NCI-H1417 treated with DMSO at 0.1 percent for 48 hours (cell line): Measurements from ENCODE around the gene PDE3A.
"Not testable (repeated sequence)": the region's sequence is repeated elsewhere in the genome, so short reads cannot be mapped to it uniquely, and the experiment has no call there.

ENCODE experiments used
- DNase-seq: peaks from one replicate; lab custom pipeline; 2025; lab: John Stamatoyannopoulos, UW

Gene PDE3A

DNA sequence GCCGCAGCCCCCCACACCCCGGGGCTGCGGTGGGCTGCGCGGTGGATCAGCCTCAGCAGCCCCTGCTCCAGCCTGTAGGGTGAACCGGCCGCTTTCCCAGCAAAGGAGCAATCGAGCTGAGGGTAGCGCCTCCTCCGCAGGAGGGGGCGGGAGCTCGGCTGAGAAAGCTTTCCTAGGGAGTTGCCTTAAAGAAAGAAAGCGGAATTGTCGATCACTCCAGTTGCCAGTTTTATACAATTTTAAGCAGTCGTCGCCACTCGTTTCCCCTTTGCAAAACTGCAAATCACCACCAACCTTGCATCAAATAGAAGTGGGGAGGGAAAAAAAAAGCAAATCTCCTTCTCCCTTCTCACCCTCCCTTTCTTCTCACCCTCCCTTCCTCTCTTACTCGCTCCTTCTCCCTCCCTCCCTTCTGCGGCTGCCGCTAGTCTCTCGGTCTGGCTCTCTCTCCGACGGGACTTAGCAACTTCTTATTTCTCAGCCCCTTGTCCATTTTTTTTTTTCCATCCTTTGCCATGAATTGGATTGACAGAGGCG is at the start of gene PDE3A:
PDE3A (plus strand) TSS at position 424 of the 537 bp plus-strand sequence. CDS start 748 bp downstream, outside the sequence.
- no peak for DNase-seq

DNA sequence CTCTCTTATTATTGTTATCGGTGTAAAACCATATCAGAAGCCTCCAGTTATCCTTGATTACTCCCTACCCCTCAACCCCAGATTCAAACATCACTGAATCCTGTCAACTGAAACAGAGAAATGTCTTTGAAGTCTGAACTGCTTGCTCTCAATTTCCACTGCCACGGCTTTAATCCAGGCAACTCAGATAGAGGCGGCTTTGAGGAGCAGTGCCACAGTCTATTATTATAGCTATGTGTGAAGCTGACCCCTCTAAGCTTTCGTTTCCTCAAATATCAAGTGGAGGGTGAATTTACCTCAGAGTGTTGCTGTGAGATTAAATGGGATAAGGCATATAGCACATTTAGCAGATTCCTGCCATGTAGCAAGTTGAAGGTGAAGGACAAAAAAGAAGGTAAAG is 49.0 kb upstream of the PDE3A start:
- no peak for DNase-seq

DNA sequence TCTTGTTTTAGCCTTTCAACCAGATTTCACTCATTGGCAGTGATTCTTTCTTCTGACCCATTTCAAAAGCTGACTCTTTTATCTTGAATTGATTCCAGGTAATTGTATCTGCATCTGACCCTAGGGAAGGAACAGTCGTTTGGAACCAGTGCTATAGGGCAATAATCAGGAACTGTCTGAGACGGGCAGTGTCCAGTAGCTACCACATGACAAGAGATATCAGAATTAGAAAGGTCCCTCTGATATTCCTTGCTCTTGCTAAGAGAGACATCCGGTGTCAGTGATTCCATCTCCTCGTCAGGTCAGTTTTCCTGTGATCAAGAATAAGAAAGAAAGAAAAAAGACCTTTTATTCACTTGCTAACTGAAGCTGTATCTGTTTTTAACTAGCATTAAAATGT is 47.8 kb upstream of the PDE3A start:
- DNase-seq = no peak

DNA sequence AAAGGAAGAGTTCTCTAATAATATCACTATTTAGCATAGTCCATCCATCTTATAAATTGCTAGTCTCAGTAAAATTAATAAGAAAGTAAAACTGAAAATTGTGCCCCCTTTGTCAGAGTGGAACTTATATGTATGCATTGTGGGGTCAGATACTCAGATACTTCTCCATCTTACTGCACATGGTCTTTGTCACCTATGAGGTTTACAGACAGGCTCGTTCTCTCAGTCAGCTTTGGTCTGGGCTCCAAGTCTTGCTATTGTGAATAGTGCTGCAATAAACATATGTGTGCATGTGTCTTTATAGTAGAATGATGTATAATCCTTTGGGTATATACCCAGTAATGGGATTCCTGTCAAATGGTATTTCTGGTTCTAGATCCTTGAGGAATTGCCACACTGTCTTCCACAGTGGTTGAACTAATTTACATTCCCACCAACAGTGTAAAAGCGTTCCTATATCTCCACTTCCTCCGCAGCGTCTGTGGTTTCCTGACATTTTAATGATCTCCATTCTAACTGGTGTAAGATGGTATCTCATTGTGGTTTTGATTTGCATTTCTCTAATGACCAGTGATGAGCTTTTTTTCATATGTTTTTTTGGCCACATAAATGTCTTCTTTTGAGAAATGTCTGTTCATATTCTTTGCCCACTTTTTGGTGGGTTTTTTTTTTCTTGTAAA is 37.4 kb upstream of the PDE3A start:
- DNase-seq = not testable (repeated sequence)

DNA sequence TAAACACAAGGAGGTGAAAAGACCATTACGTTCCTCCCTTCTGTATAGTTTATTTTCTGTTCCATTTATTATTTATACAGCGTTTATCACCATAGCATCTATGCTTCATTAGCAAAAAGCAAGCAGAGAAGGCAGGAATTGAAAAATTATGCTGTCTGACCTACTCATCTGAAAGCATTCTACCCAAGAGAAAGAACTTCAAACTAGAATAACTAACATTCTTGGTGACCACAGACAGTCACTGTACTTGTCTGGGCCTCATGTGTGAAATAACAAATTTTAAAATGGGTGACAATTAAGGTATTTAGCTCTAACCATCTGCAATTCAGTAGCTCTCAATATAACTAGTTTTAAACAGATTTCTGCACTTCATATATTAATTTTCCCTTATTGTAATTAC is 29.3 kb upstream of the PDE3A start:
- no peak for DNase-seq

DNA sequence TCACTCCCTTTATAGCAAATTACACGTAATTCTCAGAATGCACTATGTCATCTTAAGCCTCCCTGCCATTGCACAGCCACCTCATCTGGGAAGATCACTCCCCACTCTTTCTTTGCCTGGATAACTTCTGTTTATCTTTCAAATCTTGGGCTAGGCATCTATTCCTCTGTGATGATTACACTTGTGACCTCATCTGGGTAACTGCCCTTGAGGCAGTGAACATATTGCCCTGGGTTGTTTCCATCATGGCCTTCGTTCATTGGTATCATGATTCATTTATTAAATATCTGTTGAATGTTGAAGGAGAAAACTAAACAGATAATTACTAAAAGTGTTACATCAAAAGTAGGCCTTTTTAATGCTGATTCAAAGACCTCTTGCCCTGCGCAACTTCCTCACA is 26.2 kb upstream of the PDE3A start:
- no peak for DNase-seq

DNA sequence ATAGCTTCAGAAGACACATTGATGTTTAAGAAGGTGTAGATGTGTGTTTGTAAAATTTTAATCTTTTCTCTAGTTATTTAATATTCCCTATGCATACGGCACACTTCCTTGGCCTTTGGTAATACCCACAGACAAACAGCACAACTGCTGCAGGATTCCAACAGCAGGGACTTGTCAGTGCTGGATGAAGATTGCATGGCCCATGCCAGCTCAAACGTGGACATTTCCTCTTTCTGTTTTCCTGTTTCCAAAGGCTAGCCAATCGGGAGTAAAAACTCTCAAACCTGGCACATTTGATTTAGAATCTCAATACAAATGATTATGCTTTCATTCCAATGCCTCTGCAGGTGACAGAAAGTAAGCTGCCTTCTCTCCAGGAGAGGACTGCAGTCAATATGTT is 22.5 kb upstream of the PDE3A start:
- no peak for DNase-seq

DNA sequence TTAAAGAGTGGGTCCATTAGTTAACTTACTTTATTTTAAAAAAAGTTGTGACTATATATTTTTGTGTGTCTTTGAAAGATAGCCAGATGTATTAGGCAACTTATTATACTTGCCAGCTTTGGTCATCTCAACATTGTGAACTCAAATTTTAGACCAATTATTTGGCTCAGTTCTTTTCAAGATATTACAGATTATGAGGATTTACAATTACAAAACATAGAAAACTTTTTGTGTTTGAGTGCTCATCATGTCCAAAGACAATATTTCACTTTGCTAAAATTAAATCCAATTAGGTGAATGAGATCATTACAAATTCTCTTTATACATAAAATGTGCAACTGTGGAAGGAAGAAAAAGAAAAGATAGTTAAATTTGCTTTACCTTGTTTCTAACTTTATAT is 18.3 kb upstream of the PDE3A start:
- DNase-seq = no peak

DNA sequence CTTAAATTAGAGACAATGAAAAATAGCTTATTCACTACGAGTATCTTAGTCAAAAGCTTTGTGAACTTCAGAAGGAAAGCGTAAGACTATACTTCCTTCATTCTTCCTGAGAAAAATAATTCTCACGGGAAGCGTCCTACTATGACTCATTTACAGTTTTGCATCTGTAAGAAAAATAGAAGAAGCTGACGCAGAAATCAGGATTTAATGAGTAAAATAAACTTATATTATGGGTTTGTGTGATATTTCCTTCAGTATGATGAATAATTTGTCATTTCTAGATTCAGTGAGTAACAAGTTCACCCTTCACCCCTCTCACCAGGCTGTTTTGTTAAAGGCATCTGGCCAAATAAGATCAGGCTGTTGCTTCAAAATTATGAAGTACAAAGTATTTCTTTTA is 17.8 kb upstream of the PDE3A start:
- no peak for DNase-seq

DNA sequence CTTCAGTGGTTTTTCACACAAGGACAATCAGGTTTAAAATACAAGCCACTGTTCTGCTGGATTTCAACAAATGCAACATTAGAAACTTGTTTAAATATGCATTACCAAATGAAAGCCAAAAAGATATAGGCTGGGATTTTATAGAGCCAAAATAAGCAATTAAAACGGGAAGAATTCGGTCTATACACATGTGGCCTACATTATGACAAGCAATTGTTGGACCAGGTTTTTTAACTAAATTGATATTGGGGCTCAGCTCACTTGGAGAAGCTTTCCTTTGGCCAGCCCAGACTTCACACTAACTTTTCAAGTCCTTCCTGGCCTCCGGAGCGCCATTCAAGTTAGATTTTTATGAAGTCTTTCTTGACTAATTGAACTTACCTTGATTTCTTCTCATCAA is 16.9 kb upstream of the PDE3A start:
- DNase-seq = no peak

DNA sequence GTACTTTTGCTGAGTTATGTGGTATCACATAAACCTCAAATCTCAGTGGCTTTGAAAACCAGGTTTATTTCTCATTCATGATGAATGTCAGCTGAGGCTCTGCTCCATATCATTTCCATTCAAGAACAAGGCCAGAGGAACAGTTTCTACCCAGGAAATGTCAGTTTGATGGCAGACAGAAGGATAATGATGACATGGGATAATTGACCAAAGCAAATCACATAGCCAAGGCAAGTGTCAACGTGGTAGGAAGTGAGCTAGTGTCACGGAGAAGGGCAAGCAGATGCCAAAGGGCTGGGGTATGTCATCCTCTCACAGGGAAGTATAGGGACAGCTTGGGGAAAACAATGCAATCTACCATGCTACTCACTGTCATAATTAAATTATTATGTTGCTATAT is 12.3 kb upstream of the PDE3A start:
- no peak for DNase-seq

DNA sequence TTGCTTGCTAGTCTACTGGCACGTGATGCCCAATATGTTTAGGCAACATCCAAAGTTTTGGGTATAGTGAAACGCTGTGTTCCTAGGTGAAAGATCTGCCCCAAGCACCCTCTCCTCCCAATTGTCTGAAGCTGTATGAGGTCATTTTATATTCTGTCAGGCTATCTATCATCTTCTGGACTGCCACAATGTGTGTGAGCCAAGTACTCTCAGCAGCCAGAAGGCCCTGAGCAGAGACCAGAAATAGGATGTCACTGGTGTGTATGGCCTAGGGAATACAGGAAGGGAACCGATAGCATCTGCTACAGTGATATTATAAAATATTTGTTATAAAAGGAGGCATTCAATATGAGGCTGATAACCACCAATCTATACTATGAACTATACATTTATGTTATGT is 7.9 kb upstream of the PDE3A start:
- no peak for DNase-seq

DNA sequence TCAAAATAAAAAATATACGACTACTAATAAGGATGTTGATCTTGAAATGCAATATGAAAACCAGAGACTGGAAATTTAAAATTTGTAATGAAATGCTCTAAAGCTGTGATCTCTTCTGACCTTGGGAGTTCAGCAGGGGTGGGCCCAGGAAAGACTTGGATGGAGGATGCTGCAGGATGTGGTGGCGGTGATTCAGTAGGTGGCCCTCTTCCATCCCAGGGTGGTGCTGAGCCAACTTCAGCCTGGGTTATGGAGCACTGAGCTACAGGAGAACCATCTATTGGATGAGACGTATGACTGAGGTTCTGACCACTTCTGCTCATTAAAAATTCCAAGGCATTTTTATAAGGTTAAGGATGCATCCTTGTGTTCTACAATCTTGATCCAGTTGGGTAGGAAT is 6.9 kb upstream of the PDE3A start:
- DNase-seq = no peak

DNA sequence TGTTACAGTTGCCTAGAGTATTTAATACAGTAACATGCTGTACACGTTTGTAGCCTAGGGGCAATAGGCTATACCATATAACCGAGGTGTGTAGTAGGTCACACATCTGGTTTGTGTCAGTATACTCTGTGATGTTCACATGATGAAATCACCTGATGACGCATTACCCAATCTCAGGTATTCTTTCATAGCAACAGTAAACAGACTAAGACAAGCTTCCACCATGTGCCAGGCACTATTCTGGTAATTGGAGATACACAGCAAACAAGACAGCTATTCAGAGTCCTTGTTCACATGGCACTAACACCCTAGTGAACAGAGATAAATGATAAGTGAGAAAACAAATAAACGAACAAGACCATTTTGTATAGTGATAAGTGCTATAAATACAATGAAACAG is 3.8 kb upstream of the PDE3A start:
- DNase-seq = no peak

DNA sequence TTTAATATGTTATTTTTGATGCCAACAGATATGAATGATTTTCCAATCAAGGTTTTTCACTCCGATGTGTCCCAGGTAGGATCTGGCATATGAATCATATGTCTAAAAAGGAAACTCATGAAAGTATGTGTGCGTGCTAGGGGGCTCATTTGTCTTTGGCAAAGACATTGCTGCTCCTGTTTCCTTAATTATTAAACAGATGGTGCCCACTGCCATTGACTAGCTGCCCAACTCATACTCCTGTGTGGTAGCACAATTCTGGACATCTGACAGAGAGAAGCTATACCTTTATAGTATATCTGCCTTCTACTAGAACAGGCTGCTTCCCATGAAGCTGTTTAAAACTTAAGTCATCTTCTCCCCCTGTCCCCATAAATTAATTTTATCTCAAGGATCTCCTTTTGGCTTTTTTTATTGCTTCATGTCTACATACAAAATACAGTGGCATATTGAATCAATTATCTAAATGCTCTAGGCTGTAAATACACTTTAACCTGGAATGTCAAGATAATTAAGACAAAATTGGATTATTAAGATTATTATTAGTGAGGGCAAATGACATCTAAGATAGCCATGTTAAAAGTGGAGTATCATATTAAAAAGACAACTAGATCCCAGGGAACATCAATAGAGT is 1.4 kb upstream of the PDE3A start:
- DNase-seq = no peak

DNA sequence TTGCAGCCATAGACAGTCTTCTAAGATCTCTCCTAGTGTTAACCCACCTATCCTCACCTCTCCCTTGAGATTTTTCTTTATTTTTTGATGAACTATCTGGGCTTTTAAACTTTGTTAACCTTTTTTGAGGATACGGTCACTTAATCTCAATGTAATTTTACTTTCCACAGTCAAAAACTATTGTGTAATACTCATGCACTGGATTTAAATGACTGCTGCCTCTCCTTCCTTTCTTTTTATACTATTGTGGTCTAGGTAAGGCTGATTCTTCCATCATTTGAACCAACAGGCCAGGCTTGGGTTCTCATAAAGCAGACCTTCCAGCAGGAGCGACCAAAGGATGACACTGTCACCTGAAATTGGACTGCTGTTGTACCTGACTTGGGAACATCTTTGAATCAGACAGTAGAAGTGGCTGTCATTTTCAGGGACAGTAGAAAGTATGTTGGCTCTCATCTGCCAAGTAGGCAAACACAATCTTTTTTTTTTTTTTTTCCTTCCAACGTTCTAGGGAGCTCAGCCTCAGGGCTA is 689 bp upstream of the PDE3A start:
- no peak for DNase-seq

DNA sequence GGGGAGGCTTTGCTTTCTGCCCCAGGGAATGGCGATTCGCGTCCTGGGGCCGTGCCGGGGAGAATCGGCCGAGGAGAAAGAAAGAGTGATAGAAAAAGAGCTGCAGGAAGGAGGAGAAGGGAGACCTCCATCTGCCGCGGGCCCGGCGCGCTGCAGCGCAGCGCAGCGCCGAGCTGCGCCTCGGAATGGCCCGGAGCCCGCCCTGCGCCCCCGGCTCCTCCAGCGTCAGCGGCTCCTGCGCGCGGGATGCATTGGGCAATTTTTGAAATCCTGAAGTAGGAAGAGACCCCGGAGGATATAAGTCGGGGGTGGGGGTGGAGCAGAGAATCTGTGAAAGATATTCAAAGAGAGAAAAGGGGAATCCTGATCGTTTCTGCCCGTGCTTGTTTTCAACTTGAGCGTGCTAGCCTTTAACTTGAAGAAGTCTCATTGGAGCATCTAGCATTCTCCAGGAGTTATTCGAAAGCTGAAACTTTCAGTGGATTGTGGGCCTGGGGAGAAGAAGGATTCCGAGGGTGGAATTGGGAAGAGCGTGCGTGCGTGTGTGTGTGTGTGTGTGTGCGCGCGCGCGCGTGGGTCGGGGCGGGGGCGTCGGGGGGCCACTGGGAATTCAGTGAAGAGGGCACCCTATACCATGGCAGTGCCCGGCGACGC is 441 bp downstream of the PDE3A start:
- no peak for DNase-seq

DNA sequence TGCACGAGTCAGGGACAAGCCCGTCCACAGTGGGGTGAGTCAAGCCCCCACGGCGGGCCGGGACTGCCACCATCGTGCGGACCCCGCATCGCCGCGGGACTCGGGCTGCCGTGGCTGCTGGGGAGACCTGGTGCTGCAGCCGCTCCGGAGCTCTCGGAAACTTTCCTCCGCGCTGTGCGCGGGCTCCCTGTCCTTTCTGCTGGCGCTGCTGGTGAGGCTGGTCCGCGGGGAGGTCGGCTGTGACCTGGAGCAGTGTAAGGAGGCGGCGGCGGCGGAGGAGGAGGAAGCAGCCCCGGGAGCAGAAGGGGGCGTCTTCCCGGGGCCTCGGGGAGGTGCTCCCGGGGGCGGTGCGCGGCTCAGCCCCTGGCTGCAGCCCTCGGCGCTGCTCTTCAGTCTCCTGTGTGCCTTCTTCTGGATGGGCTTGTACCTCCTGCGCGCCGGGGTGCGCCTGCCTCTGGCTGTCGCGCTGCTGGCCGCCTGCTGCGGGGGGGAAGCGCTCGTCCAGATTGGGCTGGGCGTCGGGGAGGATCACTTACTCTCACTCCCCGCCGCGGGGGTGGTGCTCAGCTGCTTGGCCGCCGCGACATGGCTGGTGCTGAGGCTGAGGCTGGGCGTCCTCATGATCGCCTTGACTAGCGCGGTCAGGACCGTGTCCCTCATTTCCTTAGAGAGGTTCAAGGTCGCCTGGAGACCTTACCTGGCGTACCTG is 1.1 kb downstream of the PDE3A start:
- no peak for DNase-seq

DNA sequence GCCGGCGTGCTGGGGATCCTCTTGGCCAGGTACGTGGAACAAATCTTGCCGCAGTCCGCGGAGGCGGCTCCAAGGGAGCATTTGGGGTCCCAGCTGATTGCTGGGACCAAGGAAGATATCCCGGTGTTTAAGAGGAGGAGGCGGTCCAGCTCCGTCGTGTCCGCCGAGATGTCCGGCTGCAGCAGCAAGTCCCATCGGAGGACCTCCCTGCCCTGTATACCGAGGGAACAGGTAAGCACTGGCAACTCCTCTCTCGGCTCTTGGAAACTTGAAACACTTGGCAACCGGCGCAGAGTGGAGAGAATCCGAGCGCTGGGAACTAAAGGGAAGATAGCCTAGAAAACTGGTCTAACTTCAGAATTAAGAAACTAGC is 1.7 kb downstream of the PDE3A start:
- no peak for DNase-seq

DNA sequence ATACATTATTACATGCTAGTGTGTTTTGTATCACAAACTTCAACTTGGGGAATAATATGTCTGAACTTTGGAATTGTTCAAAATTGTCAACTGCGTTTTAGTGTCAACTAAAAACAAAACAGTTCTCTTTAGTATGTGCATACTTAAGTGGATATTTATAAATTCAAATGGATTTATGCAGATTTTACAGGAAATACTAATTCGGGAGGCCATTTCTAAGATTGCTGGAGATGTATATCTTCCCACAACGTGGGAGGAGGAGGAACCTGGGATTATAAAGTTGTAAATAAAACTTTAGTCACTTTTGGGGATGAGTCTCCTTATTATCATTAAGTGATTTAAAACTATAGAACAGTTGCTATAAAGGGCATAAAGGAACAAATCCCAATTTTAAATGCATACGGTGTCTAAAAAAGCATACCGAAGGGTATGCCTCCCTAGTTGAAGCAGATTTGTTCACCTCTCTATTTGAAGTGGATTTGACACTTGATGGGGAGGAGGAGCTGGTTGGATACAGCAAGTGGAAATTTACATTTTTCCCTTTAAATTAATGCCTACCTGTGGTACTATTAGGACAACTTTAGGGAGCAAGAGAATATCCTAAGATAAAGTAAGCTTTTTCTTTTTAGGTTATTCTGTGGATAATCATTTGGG is 2.7 kb downstream of the PDE3A start:
- no peak for DNase-seq

DNA sequence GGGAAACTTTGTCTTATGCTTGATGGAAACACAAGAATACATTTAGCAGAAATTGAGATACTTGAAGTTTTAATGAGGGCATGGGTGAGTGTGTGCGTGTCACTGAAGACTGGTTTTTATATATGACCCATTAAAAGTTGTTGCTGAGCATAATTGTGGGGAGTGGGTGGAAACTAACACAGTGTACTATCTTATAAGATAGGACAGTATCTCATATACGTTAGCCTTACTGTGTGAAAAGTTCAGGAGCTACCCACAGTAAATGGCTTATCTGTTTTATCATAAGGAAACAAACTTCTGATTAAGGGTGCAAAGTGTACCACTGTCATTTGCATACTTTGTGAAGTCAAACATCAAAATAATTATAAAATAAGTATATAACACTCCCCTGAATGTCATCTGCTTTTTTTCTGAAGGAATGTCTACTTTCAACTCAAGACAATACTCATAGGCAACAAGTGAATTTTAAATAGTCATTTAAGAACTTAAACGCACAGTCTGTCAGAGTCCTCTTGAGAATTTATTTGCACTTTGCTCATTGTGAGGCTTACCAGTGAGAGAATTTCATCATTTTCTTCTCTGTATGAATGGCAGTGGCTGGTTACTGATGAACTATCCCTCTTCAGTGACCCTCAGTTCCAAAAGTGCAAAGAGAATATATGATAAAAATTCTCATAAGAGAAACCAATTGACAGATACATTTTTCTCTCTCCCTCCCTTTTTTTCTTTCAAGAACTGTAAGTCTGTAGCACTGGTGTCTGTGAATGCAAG is 4.2 kb downstream of the PDE3A start:
- no peak for DNase-seq
